ENCODE data around the gene RGS3.

GRCh38 chr9:113618836-113619490 lies 155.4 kb downstream of the RGS3 start:
- TF ChIP-seq CTCF (IDR thresholded peaks at IDR 0.05) (no peak), POLR2A (IDR thresholded peaks at IDR 0.05) (no peak)
